ENCODE results near the gene EYA4.

GRCh38 chr6:133546098-133546497 lies 304.9 kb downstream of the EYA4 start:
- TF ChIP-seq, protein P1, sequence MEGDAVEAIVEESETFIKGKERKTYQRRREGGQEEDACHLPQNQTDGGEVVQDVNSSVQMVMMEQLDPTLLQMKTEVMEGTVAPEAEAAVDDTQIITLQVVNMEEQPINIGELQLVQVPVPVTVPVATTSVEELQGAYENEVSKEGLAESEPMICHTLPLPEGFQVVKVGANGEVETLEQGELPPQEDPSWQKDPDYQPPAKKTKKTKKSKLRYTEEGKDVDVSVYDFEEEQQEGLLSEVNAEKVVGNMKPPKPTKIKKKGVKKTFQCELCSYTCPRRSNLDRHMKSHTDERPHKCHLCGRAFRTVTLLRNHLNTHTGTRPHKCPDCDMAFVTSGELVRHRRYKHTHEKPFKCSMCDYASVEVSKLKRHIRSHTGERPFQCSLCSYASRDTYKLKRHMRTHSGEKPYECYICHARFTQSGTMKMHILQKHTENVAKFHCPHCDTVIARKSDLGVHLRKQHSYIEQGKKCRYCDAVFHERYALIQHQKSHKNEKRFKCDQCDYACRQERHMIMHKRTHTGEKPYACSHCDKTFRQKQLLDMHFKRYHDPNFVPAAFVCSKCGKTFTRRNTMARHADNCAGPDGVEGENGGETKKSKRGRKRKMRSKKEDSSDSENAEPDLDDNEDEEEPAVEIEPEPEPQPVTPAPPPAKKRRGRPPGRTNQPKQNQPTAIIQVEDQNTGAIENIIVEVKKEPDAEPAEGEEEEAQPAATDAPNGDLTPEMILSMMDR (conservative IDR thresholded peaks at IDR 0.05 in 1 of 2, IDR thresholded peaks at IDR 0.05 in 1 of 2; ENCODE audit: low read depth in 1 of 2, low read length in 2 of 2), result no peak
- no peak for TF ChIP-seq EZH2 (IDR thresholded peaks at IDR 0.05; ENCODE audit: low read length, missing control alignments)
